Measurements from ENCODE around the gene GGNBP2. TPM values are rescaled to one million over a fixed set of nuclear protein-coding genes. Genes with fewer than 3 reads are reported as not detected.
A peak's percentile ranks its signal among the peaks of the same experiment; 100 is the strongest.

GGNBP2 gene
- total RNA-seq, 1 donor: 61.9 TPM

DNA sequence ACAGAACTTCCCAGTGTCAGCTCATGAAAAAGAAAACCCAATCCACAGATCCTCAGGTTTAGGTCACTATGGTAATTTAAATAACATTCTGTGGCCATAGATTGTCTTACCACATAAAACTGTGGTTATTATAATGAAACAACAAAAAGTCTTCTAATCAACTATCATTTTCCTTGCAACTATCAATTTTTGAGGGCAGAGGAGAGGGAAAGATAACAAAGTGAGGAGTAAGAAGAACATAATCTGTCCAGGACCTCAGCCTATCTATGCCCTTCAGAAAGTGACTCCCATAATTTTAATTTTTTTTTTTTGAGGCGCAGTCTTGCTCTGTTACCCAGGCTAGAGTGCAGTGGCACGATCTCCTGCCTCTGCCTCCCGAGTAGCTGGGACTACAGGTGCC lies 4.0 kb upstream of the GGNBP2 start:
- H3K4me1 ChIP-seq (ENCODE audit: insufficient read depth, low read length): peaks cover 5% of the 10 kb centered on the region
- no peak overlapping the region for H2AFZ ChIP-seq (ENCODE audit: low read length)
- TF ChIP-seq, protein P1, sequence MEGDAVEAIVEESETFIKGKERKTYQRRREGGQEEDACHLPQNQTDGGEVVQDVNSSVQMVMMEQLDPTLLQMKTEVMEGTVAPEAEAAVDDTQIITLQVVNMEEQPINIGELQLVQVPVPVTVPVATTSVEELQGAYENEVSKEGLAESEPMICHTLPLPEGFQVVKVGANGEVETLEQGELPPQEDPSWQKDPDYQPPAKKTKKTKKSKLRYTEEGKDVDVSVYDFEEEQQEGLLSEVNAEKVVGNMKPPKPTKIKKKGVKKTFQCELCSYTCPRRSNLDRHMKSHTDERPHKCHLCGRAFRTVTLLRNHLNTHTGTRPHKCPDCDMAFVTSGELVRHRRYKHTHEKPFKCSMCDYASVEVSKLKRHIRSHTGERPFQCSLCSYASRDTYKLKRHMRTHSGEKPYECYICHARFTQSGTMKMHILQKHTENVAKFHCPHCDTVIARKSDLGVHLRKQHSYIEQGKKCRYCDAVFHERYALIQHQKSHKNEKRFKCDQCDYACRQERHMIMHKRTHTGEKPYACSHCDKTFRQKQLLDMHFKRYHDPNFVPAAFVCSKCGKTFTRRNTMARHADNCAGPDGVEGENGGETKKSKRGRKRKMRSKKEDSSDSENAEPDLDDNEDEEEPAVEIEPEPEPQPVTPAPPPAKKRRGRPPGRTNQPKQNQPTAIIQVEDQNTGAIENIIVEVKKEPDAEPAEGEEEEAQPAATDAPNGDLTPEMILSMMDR (IDR thresholded peaks at IDR 0.05; ENCODE audit: extremely low read depth, low read depth, low read length): no peak
- no peak for DNase-seq (ENCODE audit: insufficient read length, low spot score, missing footprints)
- no peak overlapping the region for H3K4me3 ChIP-seq (ENCODE audit: insufficient read depth, low read length)
- H3K4me2 ChIP-seq (ENCODE audit: insufficient read depth, low read length): no peak overlapping the region
- H4K20me1 ChIP-seq (ENCODE audit: insufficient read depth, low read length): peaks cover under 1% of the 10 kb centered on the region
- no peaks in the 10 kb centered on the region for H3K9me3 ChIP-seq (ENCODE audit: low read depth, low read length)
- H3K27ac ChIP-seq (ENCODE audit: low read depth, low read length): no peak overlapping the region
- H3K79me2 ChIP-seq (ENCODE audit: insufficient read depth, low read length): peaks cover 54% of the 10 kb centered on the region
- H3K36me3 ChIP-seq (ENCODE audit: insufficient read depth, low read length): peaks cover 22% of the 10 kb centered on the region
- H3K27me3 ChIP-seq (ENCODE audit: insufficient read depth, low read length): no peaks in the 10 kb centered on the region

DNA sequence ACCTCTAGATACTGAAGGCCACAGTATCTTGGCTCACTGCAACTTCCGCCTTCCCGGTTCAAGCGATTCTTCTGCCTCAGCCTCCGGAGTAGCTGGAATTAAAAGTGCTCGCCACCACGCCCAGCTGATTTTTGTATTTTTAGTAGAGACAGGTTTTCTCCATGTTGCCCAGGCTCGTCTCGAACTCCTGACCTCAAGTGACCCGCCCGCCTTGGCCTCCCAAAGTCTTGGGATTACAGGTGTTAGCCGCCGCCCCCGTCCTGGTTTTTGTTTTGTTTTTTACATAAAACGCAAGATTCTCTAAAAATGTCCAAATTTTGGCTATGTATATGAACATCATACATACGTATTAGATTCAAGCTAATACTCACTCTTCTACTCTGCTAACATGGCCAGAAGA lies 2.0 kb upstream of the GGNBP2 start:
- Histone ChIP-seq H3K9me3 (ENCODE audit: low read depth, low read length) (no peaks in the 10 kb centered on the region), H3K4me3 (ENCODE audit: insufficient read depth, low read length) (no peak overlapping the region), H3K79me2 (ENCODE audit: insufficient read depth, low read length) (peaks cover 56% of the 10 kb centered on the region), H3K4me2 (ENCODE audit: insufficient read depth, low read length) (no peak overlapping the region), H4K20me1 (ENCODE audit: insufficient read depth, low read length) (peaks cover 21% of the 10 kb centered on the region), H3K27ac (ENCODE audit: low read depth, low read length) (no peak overlapping the region), H3K27me3 (ENCODE audit: insufficient read depth, low read length) (no peaks in the 10 kb centered on the region), H3K4me1 (ENCODE audit: insufficient read depth, low read length) (peaks cover 12% of the 10 kb centered on the region), H3K36me3 (ENCODE audit: insufficient read depth, low read length) (peaks cover 12% of the 10 kb centered on the region), H2AFZ (ENCODE audit: low read length) (no peak overlapping the region)
- no peak for DNase-seq (ENCODE audit: insufficient read length, low spot score, missing footprints)
- TF ChIP-seq, protein P1 (IDR thresholded peaks at IDR 0.05; ENCODE audit: extremely low read depth, low read depth, low read length): no peak

DNA sequence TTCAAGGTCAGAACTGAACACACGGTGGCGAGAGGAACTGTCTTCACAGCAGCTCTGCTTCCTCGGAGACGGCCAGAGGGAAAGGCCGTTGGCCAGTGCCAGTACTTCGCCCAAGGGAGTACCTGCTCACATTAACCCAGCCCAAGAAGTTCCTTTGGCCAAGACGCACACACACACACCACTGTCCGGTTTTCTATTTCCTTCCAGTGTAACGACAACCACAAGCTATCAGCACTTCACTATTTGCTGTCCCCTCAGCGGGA lies 744 bp upstream of the GGNBP2 start:
- Histone ChIP-seq H3K4me3 (ENCODE audit: insufficient read depth, low read length) (peak overlapping the region; percentile 99), H3K4me2 (ENCODE audit: insufficient read depth, low read length) (peak overlapping the region; percentile 97), H4K20me1 (ENCODE audit: insufficient read depth, low read length) (peaks cover 30% of the 10 kb centered on the region), H3K4me1 (ENCODE audit: insufficient read depth, low read length) (peaks cover 14% of the 10 kb centered on the region), H3K79me2 (ENCODE audit: insufficient read depth, low read length) (peaks cover 63% of the 10 kb centered on the region), H3K36me3 (ENCODE audit: insufficient read depth, low read length) (peaks cover 8% of the 10 kb centered on the region), H3K9me3 (ENCODE audit: low read depth, low read length) (no peaks in the 10 kb centered on the region), H3K27ac (ENCODE audit: low read depth, low read length) (peak overlapping the region; percentile 97), H3K27me3 (ENCODE audit: insufficient read depth, low read length) (no peaks in the 10 kb centered on the region), H2AFZ (ENCODE audit: low read length) (peak overlapping the region; percentile 98)
- DNase-seq (ENCODE audit: insufficient read length, low spot score, missing footprints): peak; percentile 82
- TF ChIP-seq, protein P1 (IDR thresholded peaks at IDR 0.05; ENCODE audit: extremely low read depth, low read depth, low read length): peak; percentile 19

DNA sequence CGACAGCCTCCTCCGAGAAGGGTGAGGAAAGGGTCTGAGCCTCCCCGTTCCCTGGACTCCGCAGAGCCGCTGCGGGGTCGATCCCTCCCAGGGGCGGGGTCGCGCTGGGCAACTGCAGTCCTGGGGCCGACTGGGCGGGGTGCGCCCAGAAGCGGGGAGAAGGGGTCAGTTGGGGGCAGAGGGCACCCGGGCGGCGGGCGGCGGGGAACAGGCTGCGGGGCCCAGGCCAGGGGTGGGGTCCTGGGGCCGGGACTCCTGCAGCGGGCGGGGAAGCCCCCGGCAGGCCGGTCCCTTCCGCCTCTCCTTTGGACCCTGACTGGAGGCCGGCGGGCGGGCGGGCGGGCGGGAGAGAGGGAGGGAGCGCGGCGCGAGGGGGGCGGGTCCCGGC lies 352 bp downstream of the GGNBP2 start:
- TF ChIP-seq, protein P1 (IDR thresholded peaks at IDR 0.05; ENCODE audit: extremely low read depth, low read depth, low read length): no peak
- Histone ChIP-seq H4K20me1 (ENCODE audit: insufficient read depth, low read length) (peaks cover 37% of the 10 kb centered on the region), H3K79me2 (ENCODE audit: insufficient read depth, low read length) (peaks cover 73% of the 10 kb centered on the region), H3K36me3 (ENCODE audit: insufficient read depth, low read length) (peaks cover 3% of the 10 kb centered on the region), H3K27ac (ENCODE audit: low read depth, low read length) (peak overlapping the region; percentile 97), H2AFZ (ENCODE audit: low read length) (peak overlapping the region; percentile 88), H3K4me2 (ENCODE audit: insufficient read depth, low read length) (peak overlapping the region; percentile 63), H3K9me3 (ENCODE audit: low read depth, low read length) (no peaks in the 10 kb centered on the region), H3K27me3 (ENCODE audit: insufficient read depth, low read length) (no peaks in the 10 kb centered on the region), H3K4me3 (ENCODE audit: insufficient read depth, low read length) (peak overlapping the region; percentile 99), H3K4me1 (ENCODE audit: insufficient read depth, low read length) (peaks cover 14% of the 10 kb centered on the region)
- DNase-seq (ENCODE audit: insufficient read length, low spot score, missing footprints): no peak
